Endothelial cell of umbilical vein (primary cell): ENCODE results near the gene PLCB4. TPM values are rescaled to one million over a fixed set of nuclear protein-coding genes. Genes with fewer than 3 reads are reported as not detected.

Experiments used
- BruUV-seq: library from RNA; stranded (reverse); fragments of 400-500 nt; replicated peaks from 2 replicates; lab custom pipeline; 2021; lab: Mats Ljungman, UMichigan
- CTCF ChIA-PET: fragments of 300-600, 350-600 bp; sonication (Branson Sonifier 250); formaldehyde crosslinking; loops from one replicate; lab custom pipeline; 2021; ENCODE audit warnings: antibody characterized with exemption, inconsistent platforms; lab: Charles Lee
- POLR2A ChIA-PET: fragments of 300-600, 350-600 bp; sonication (Branson Sonifier 250); formaldehyde crosslinking; loops from one replicate; lab custom pipeline; 2021; ENCODE audit warnings: antibody characterized with exemption, inconsistent platforms; lab: Charles Lee
- DNase-seq: peaks from one replicate; pipeline ENCODE4 v3.0.0-alpha.2; 2011; ENCODE audit warnings: low read depth, low spot score
- FAIRE-seq: peaks from 2 replicates; lab custom pipeline; 2011; peaks lifted over from hg19 to GRCh38; lab: Jason Lieb, UNC
- H2AFZ ChIP-seq: 2 replicates; pipeline ENCODE4 v1.6.0; 2012; ENCODE audit warnings: low read depth, low read length, control low read depth, inconsistent platforms
- H3K27ac ChIP-seq: 2 replicates; pipeline ENCODE4 v1.5.1; 2011; ENCODE audit warnings: low read depth, mild to moderate bottlenecking, control low read depth, low read length, moderate library complexity; ENCODE audit not compliant: insufficient read depth
- H3K27me3 ChIP-seq, 2 experiments: 2 replicates each; pipeline versions ENCODE4 v1.6.0 to v1.6.1; 2011; ENCODE audit warnings: low read length in 2 of 2, mixed read lengths in 1 of 2; ENCODE audit not compliant: control insufficient read depth in 2 of 2, insufficient read depth in 2 of 2
- H3K36me3 ChIP-seq, 2 experiments: 2 replicates in 1 of 2; 3 replicates in 1 of 2; pipeline ENCODE4 v1.5.1; 2011; ENCODE audit warnings: low read length in 2 of 2, mild to moderate bottlenecking in 1 of 2, moderate library complexity in 1 of 2; ENCODE audit not compliant: control insufficient read depth in 2 of 2, insufficient read depth in 2 of 2; ENCODE audit errors: extremely low read depth in 1 of 2
- H3K4me1 ChIP-seq: 3 replicates; pipeline ENCODE4 v1.5.1; 2011; ENCODE audit warnings: mild to moderate bottlenecking, low read length; ENCODE audit not compliant: control insufficient read depth, insufficient read depth; ENCODE audit errors: extremely low read depth
- H3K4me2 ChIP-seq: 2 replicates; pipeline ENCODE4 v1.6.1; 2011; ENCODE audit warnings: low read length, control low read depth, mixed read lengths; ENCODE audit not compliant: insufficient read depth
- H3K4me3 ChIP-seq, 3 experiments: fragments of 200-600 bp in 1 of 3; sonication (generic), shearing (Covaris generic) in 1 of 3; replicated peaks in 1 of 3; 2 replicates each; pipeline ENCODE4 v1.5.1; 2011 to 2016; ENCODE audit warnings: control low read depth in 3 of 3, low read length in 3 of 3, mild to moderate bottlenecking in 2 of 3, inconsistent platforms in 1 of 3, low read depth in 1 of 3, moderate library complexity in 1 of 3; ENCODE audit not compliant: insufficient read depth in 1 of 3
- H3K79me2 ChIP-seq: 2 replicates; pipeline ENCODE4 v1.6.0; 2012; ENCODE audit warnings: low read length, inconsistent platforms; ENCODE audit not compliant: control insufficient read depth, insufficient read depth
- H3K9ac ChIP-seq: replicated peaks from 2 replicates; pipeline ENCODE3; 2011; ENCODE audit warnings: low read length, control low read depth; ENCODE audit not compliant: insufficient read depth; ENCODE audit errors: extremely low read depth
- H3K9me1 ChIP-seq: replicated peaks from 3 replicates; pipeline ENCODE4 v1.6.0; 2011; ENCODE audit warnings: mild to moderate bottlenecking, low read length; ENCODE audit not compliant: control insufficient read depth, insufficient read depth; ENCODE audit errors: extremely low read depth
- H3K9me3 ChIP-seq: replicated peaks from 2 replicates; pipeline ENCODE4 v1.5.1; 2012; ENCODE audit warnings: low read length, inconsistent platforms; ENCODE audit not compliant: control insufficient read depth, insufficient read depth
- H4K20me1 ChIP-seq: replicated peaks from 2 replicates; pipeline ENCODE3; 2011; ENCODE audit warnings: mild to moderate bottlenecking, low read length; ENCODE audit not compliant: control insufficient read depth, insufficient read depth; ENCODE audit errors: extremely low read depth
- CTCF ChIP-seq, 2 donors: IDR thresholded peaks; 1 replicate in 1 of 2; 2 replicates in 1 of 2; pipeline ENCODE4 v1.5.1; 2011; ENCODE audit warnings: low read length in 2 of 2, mild to moderate bottlenecking in 2 of 2, moderate library complexity in 2 of 2, control low read depth in 1 of 2, inconsistent platforms in 1 of 2, low read depth in 1 of 2; ENCODE audit not compliant: insufficient read depth in 1 of 2; ENCODE audit errors: extremely low read depth in 1 of 2
- EZH2 ChIP-seq: IDR thresholded peaks from 2 replicates; pipeline ENCODE4 v1.6.1; 2012; ENCODE audit warnings: borderline replicate concordance, low read depth, mild to moderate bottlenecking, moderate library complexity, low read length, inconsistent platforms; ENCODE audit not compliant: severe bottlenecking
- FOS ChIP-seq: IDR thresholded peaks from 2 replicates; pipeline ENCODE4 v1.6.1; 2011; ENCODE audit warnings: mild to moderate bottlenecking, low read length, moderate library complexity, borderline replicate concordance; ENCODE audit not compliant: insufficient read depth
- JUN ChIP-seq: IDR thresholded peaks from 2 replicates; pipeline ENCODE4 v1.6.1; 2011; ENCODE audit warnings: borderline replicate concordance, low read depth; ENCODE audit not compliant: insufficient read length, insufficient read depth
- MYC ChIP-seq: IDR thresholded peaks from one replicate; pipeline ENCODE4 v1.6.1; 2011; ENCODE audit warnings: mild to moderate bottlenecking, low read depth, low read length
- POLR2A ChIP-seq: IDR thresholded peaks from 2 replicates; pipeline ENCODE4 v1.6.1; 2012; ENCODE audit warnings: low read depth, mild to moderate bottlenecking, control low read depth, low read length
- POLR2AphosphoS5 ChIP-seq: IDR thresholded peaks from 2 replicates; pipeline ENCODE4 v1.6.1; 2012; ENCODE audit warnings: low read depth, mild to moderate bottlenecking, control low read depth, low read length, moderate library complexity; ENCODE audit not compliant: insufficient read depth
- dilution Hi-C: fragments of 300-500 bp; cut with MboI; formaldehyde crosslinking; loops from one replicate; pipeline ENCODE4 v1.15.0; 2019; ENCODE audit warnings: low sequenced_read_pairs; ENCODE audit not compliant: extremely low pct_ligation_motif_present
- intact Hi-C: fragments of 100-400 bp; cut with micrococcal nuclease; formaldehyde crosslinking; loops from one replicate; pipeline ENCODE4 v1.10.0; 2022
- polyA plus RNA-seq, 4 experiments: library from polyadenylated mRNA; depleted of rRNA in 3 of 4; stranded (reverse) in 3 of 4; unstranded in 1 of 4; fragments of >200 nt; gene quantifications; 2 replicates each; pipeline versions ENCODE4 v1.2.1 to v1.2.3, GENCODE V29; 2011 to 2012; ENCODE audit warnings: missing spikeins in 1 of 4
- total RNA-seq: library from RNA; stranded (reverse); gene quantifications from 2 replicates; pipeline ENCODE4 v1.2.3, GENCODE V29; 2021

PLCB4 gene
- total and polyA plus RNA-seq, 2 donors (not counting 3 experiments of a cell fraction or from before 2014, with no cell fraction given), result 0.37 to 1.7 TPM

GRCh38 chr20:9110916-9111432, 42.1 kb downstream of the PLCB4 start:
- H3K27me3 ChIP-seq, result no peaks in the 10 kb centered on the region
- dilution Hi-C loops, result no loop called here
- no peaks in the 10 kb centered on the region for H3K4me1 ChIP-seq
- POLR2A ChIA-PET, result no interaction called here
- TF ChIP-seq POLR2A, result no peak
- TF ChIP-seq FOS, result no peak
- no peak for TF ChIP-seq MYC
- TF ChIP-seq CTCF (IDR thresholded peaks at IDR 0.05; ENCODE audit: extremely low read depth in 1 of 2, insufficient read depth in 1 of 2, low read depth in 1 of 2, low read length in 2 of 2), result no peak
- TF ChIP-seq POLR2AphosphoS5, result no peak
- no peak for TF ChIP-seq JUN
- TF ChIP-seq EZH2, result no peak
- H2AFZ ChIP-seq, result no peak overlapping the region
- intact Hi-C loops, result no loop called here
- no peak overlapping the region for H3K4me3 ChIP-seq
- no peak for FAIRE-seq
- H3K4me2 ChIP-seq, result no peak overlapping the region
- no peaks in the 10 kb centered on the region for H3K9me3 ChIP-seq
- H3K9me1 ChIP-seq, result no peaks in the 10 kb centered on the region
- no peaks in the 10 kb centered on the region for H4K20me1 ChIP-seq
- no peaks in the 10 kb centered on the region for H3K79me2 ChIP-seq
- no peak overlapping the region for H3K9ac ChIP-seq
- no TSS peak for BruUV-seq
- no peaks in the 10 kb centered on the region for H3K36me3 ChIP-seq
- H3K27ac ChIP-seq, result no peak overlapping the region
- CTCF ChIA-PET, result no interaction called here
- DNase-seq, result no peak
